H1 (cell line): ENCODE measurements around the gene RALGDS. TPM values are rescaled to one million over a fixed set of nuclear protein-coding genes. Genes with fewer than 3 reads are reported as not detected.

Experiments used
- CTCF ChIA-PET: fragments of 300-600 bp; sonication (Branson Sonifier 250); formaldehyde crosslinking; loops from one replicate; lab custom pipeline; 2021; ENCODE audit not compliant: partially characterized antibody; lab: Charles Lee
- POLR2A ChIA-PET: fragments of 300-600 bp; sonication (Branson Sonifier 250); formaldehyde crosslinking; loops from one replicate; lab custom pipeline; 2021; ENCODE audit warnings: inconsistent platforms; ENCODE audit not compliant: partially characterized antibody; lab: Charles Lee
- DNase-seq, 2 experiments: peaks; one replicate each; pipeline versions ENCODE4 v3.0.0 to v3.0.0-alpha.2; 2010 to 2022; ENCODE audit warnings: low spot score in 2 of 2, low read depth in 1 of 2, mixed read lengths in 1 of 2
- FAIRE-seq: peaks from 2 replicates; lab custom pipeline; 2011; peaks lifted over from hg19 to GRCh38; lab: Jason Lieb, UNC
- H2AFZ ChIP-seq: 2 replicates; pipeline ENCODE4 v1.8.1; 2012; ENCODE audit warnings: low read length, inconsistent platforms
- H2AK5ac ChIP-seq: 2 replicates; pipeline ENCODE4 v1.6.1; 2013; ENCODE audit warnings: low read depth, low read length
- H2BK120ac ChIP-seq: replicated peaks from 2 replicates; pipeline ENCODE3; 2013; ENCODE audit warnings: low read depth, low read length, inconsistent platforms
- H2BK12ac ChIP-seq: 2 replicates; pipeline ENCODE4 v1.6.1; 2013; ENCODE audit warnings: low read depth, low read length
- H2BK15ac ChIP-seq: 2 replicates; pipeline ENCODE4 v1.6.1; 2013; ENCODE audit warnings: low read length
- H2BK20ac ChIP-seq: 2 replicates; pipeline ENCODE4 v1.6.1; 2013; ENCODE audit warnings: low read length
- H2BK5ac ChIP-seq: 2 replicates; pipeline ENCODE4 v1.6.1; 2013; ENCODE audit warnings: low read depth, low read length
- H3K14ac ChIP-seq: 2 replicates; pipeline ENCODE4 v1.6.1; 2013; ENCODE audit warnings: inconsistent platforms; ENCODE audit not compliant: insufficient read length
- H3K18ac ChIP-seq: 2 replicates; pipeline ENCODE4 v1.6.1; 2013; ENCODE audit warnings: low read length; ENCODE audit errors: extremely low read depth
- H3K23ac ChIP-seq: 2 replicates; pipeline ENCODE4 v1.6.1; 2013; ENCODE audit warnings: inconsistent platforms; ENCODE audit not compliant: insufficient read length
- H3K23me2 ChIP-seq: 2 replicates; pipeline ENCODE4 v1.6.1; 2013; ENCODE audit warnings: low read depth, low read length
- H3K27ac ChIP-seq: 2 replicates; pipeline ENCODE4 v1.6.1; 2011; ENCODE audit warnings: low read depth, low read length, inconsistent platforms
- H3K27me3 ChIP-seq, 4 experiments: replicated peaks in 1 of 4; 1 replicate in 1 of 4; 2 replicates in 3 of 4; pipeline versions ENCODE4 v1.6.1 to v1.8.1; 2011 to 2013; ENCODE audit warnings: low read length in 3 of 4, mild to moderate bottlenecking in 3 of 4, inconsistent platforms in 2 of 4, mixed read lengths in 2 of 4, moderate library complexity in 1 of 4; ENCODE audit not compliant: control insufficient read depth in 3 of 4, insufficient read depth in 3 of 4; ENCODE audit errors: extremely low read depth in 1 of 4
- H3K36me3 ChIP-seq, 4 experiments: 2 replicates each; pipeline versions ENCODE4 v1.6.1 to v1.8.1; 2011 to 2013; ENCODE audit warnings: mild to moderate bottlenecking in 4 of 4, low read length in 3 of 4, moderate library complexity in 2 of 4, control low read depth in 1 of 4, inconsistent platforms in 1 of 4; ENCODE audit not compliant: insufficient read depth in 4 of 4, control insufficient read depth in 2 of 4
- H3K4ac ChIP-seq: replicated peaks from 2 replicates; pipeline ENCODE3; 2013; ENCODE audit warnings: low read length, low read depth, mixed read lengths, inconsistent platforms; ENCODE audit not compliant: insufficient read length
- H3K4me1 ChIP-seq, 4 experiments: replicated peaks in 1 of 4; 1 replicate in 1 of 4; 2 replicates in 3 of 4; pipeline versions ENCODE4 v1.6.1 to v1.8.1; 2011 to 2013; ENCODE audit warnings: low read length in 3 of 4, inconsistent platforms in 2 of 4, mixed read lengths in 1 of 4; ENCODE audit not compliant: insufficient read depth in 4 of 4, control insufficient read depth in 3 of 4
- H3K4me2 ChIP-seq, 2 experiments: 2 replicates each; pipeline versions ENCODE4 v1.6.1 to v1.8.1; 2011 to 2013; ENCODE audit warnings: low read depth in 2 of 2, low read length in 2 of 2, control low read depth in 1 of 2, inconsistent platforms in 1 of 2, mild to moderate bottlenecking in 1 of 2; ENCODE audit not compliant: insufficient read depth in 1 of 2
- H3K4me3 ChIP-seq, 4 experiments: fragments of 200-600, 300-600 bp in 1 of 4; sonication (generic), shearing (Covaris generic), sonication (Bioruptor Twin) in 1 of 4; 2 replicates each; pipeline versions ENCODE4 v1.5.1 to v1.8.1; 2011 to 2016; ENCODE audit warnings: low read length in 4 of 4, low read depth in 3 of 4, control low read depth in 2 of 4, inconsistent platforms in 2 of 4, mild to moderate bottlenecking in 2 of 4, mixed read lengths in 1 of 4, moderate library complexity in 1 of 4; ENCODE audit not compliant: insufficient read depth in 2 of 4; ENCODE audit errors: extremely low read depth in 1 of 4
- H3K56ac ChIP-seq: replicated peaks from 2 replicates; pipeline ENCODE3; 2013; ENCODE audit warnings: low read depth, mild to moderate bottlenecking, mixed read lengths, low read length, inconsistent platforms; ENCODE audit not compliant: insufficient read length
- H3K79me1 ChIP-seq: 2 replicates; pipeline ENCODE4 v1.6.1; 2013; ENCODE audit warnings: low read depth, low read length, control low read depth
- H3K79me2 ChIP-seq, 2 experiments: 2 replicates each; pipeline versions ENCODE4 v1.6.1 to v1.8.1; 2012 to 2013; ENCODE audit warnings: low read length in 2 of 2, mild to moderate bottlenecking in 2 of 2, inconsistent platforms in 1 of 2; ENCODE audit not compliant: insufficient read depth in 2 of 2, control insufficient read depth in 1 of 2
- H3K9ac ChIP-seq, 4 experiments: replicated peaks in 1 of 4; 1 replicate in 1 of 4; 2 replicates in 3 of 4; pipeline versions ENCODE4 v1.6.1 to v1.8.1; 2011 to 2013; ENCODE audit warnings: low read depth in 3 of 4, low read length in 3 of 4, control low read depth in 2 of 4, mild to moderate bottlenecking in 2 of 4, moderate library complexity in 2 of 4, inconsistent platforms in 1 of 4; ENCODE audit errors: extremely low read depth in 1 of 4
- H3K9me3 ChIP-seq, 2 experiments: 2 replicates each; pipeline versions ENCODE4 v1.6.1 to v1.8.1; 2012 to 2013; ENCODE audit warnings: mild to moderate bottlenecking in 2 of 2, moderate library complexity in 2 of 2, control low read depth in 1 of 2, inconsistent platforms in 1 of 2, low read depth in 1 of 2, low read length in 1 of 2, mixed read lengths in 1 of 2; ENCODE audit not compliant: insufficient read depth in 2 of 2
- H4K20me1 ChIP-seq, 2 experiments: replicated peaks in 1 of 2; 2 replicates each; pipeline versions ENCODE3 to v1.8.1; 2011 to 2013; ENCODE audit warnings: inconsistent platforms in 2 of 2, low read length in 2 of 2, mild to moderate bottlenecking in 1 of 2; ENCODE audit not compliant: insufficient read depth in 2 of 2, control insufficient read depth in 1 of 2
- H4K5ac ChIP-seq: 2 replicates; pipeline ENCODE4 v1.6.1; 2013; ENCODE audit warnings: low read length, low read depth, mixed read lengths, inconsistent platforms; ENCODE audit not compliant: insufficient read length
- H4K8ac ChIP-seq: 2 replicates; pipeline ENCODE4 v1.8.0; 2013; ENCODE audit warnings: mild to moderate bottlenecking, moderate library complexity, low read length, inconsistent platforms; ENCODE audit not compliant: insufficient read depth; ENCODE audit errors: extremely low read depth
- H4K91ac ChIP-seq: replicated peaks from 2 replicates; pipeline ENCODE3; 2013; ENCODE audit warnings: low read length, mixed read lengths, inconsistent platforms; ENCODE audit not compliant: insufficient read length
- BRCA1 ChIP-seq: IDR thresholded peaks from 2 replicates; pipeline ENCODE4 v1.6.1; 2012; ENCODE audit warnings: low read depth, low read length, improper control_type of control experiment
- CEBPB ChIP-seq: IDR thresholded peaks from 2 replicates; pipeline ENCODE4 v1.6.1; 2012; ENCODE audit warnings: low read depth, low read length
- NANOG ChIP-seq: IDR thresholded peaks from 2 replicates; pipeline ENCODE4 v1.6.1; 2011; ENCODE audit warnings: low read length, low read depth, mild to moderate bottlenecking, inconsistent platforms; ENCODE audit not compliant: insufficient read depth, poor library complexity, severe bottlenecking
- POLR2A ChIP-seq, 2 experiments: IDR thresholded peaks; 1 replicate in 1 of 2; 2 replicates in 1 of 2; pipeline ENCODE4 v1.6.1; 2011; ENCODE audit warnings: low read depth in 2 of 2, low read length in 2 of 2, mild to moderate bottlenecking in 2 of 2; ENCODE audit errors: control extremely low read depth in 1 of 2
- RBBP5 ChIP-seq: IDR thresholded peaks from 2 replicates; pipeline ENCODE4 v1.7.1; 2012; ENCODE audit warnings: low read depth, mild to moderate bottlenecking, inconsistent platforms, low read length, moderate library complexity, borderline replicate concordance
- RXRA ChIP-seq: IDR thresholded peaks from 2 replicates; pipeline ENCODE4 v1.6.1; 2011; ENCODE audit warnings: low read depth, mild to moderate bottlenecking, low read length, moderate library complexity; ENCODE audit not compliant: insufficient read depth
- SIRT6 ChIP-seq: IDR thresholded peaks from one replicate; pipeline ENCODE4 v1.7.1; 2012; ENCODE audit warnings: low read length, inconsistent platforms
- SIX5 ChIP-seq: IDR thresholded peaks from 2 replicates; pipeline ENCODE4 v1.6.1; 2011; ENCODE audit warnings: mild to moderate bottlenecking, low read depth, low read length
- SP1 ChIP-seq: IDR thresholded peaks from 2 replicates; pipeline ENCODE4 v1.6.1; 2011; ENCODE audit warnings: low read depth, low read length
- SRF ChIP-seq: IDR thresholded peaks from 2 replicates; pipeline ENCODE4 v1.6.1; 2011; ENCODE audit warnings: mild to moderate bottlenecking, low read depth, low read length, moderate library complexity
- SUZ12 ChIP-seq: fragments of 200-600 bp; sonication (generic); IDR thresholded peaks from 2 replicates; pipeline ENCODE4 v1.6.1; 2012; ENCODE audit warnings: mild to moderate bottlenecking, inconsistent platforms, low read length, moderate library complexity, mixed read lengths
- TAF1 ChIP-seq: IDR thresholded peaks from 2 replicates; pipeline ENCODE4 v1.6.1; 2011; ENCODE audit warnings: mild to moderate bottlenecking, low read depth, low read length
- TBP ChIP-seq: IDR thresholded peaks from 2 replicates; pipeline ENCODE4 v1.6.1; 2011; ENCODE audit warnings: low read depth, low read length, improper control_type of control experiment
- TCF12 ChIP-seq: IDR thresholded peaks from 2 replicates; pipeline ENCODE4 v1.6.1; 2011; ENCODE audit warnings: low read depth, mild to moderate bottlenecking, low read length
- WGBS, 2 experiments: shearing (Covaris generic) in 1 of 2; methylation state at CpG; one replicate each; pipeline versions ENCODE4 v1.1.6 to v1.1.7; 2013 to 2015; ENCODE audit warnings: low lambda C conversion rate in 2 of 2, mixed read lengths in 2 of 2, inconsistent platforms in 1 of 2, low coverage in 1 of 2, missing lambda C conversion rate in 1 of 2; ENCODE audit not compliant: insufficient replicate concordance in 2 of 2, insufficient coverage in 1 of 2, insufficient read length in 1 of 2; ENCODE audit errors: extremely low coverage in 1 of 2, missing lambda C conversion rate in 1 of 2; 5-methylcytosine and 5-hydroxymethylcytosine counted together
- polyA plus RNA-seq, 7 experiments: library from polyadenylated mRNA; depleted of rRNA in 3 of 7; stranded (reverse) in 5 of 7; unstranded in 2 of 7; fragments of >200 nt in 5 of 7; fragments of 200-250 nt in 2 of 7; gene quantifications; 1 replicate in 5 of 7; 2 replicates in 1 of 7; 4 replicates in 1 of 7; pipeline versions ENCODE4 v1.2.1 to v1.2.3, GENCODE V29; 2011 to 2013; ENCODE audit warnings: missing spikeins in 2 of 7, mixed read lengths in 2 of 7
- total RNA-seq: library from RNA; stranded (reverse); fragmentation: NEBNext Ultra II Directional; extraction: Animal tissue kit (Norgen Biotek cat#: 25700); gene quantifications from 2 replicates; pipeline ENCODE4 v1.2.1, GENCODE V29; 2021
- TF ChIP-seq, protein P1 (sequence below): IDR thresholded peaks from 2 replicates; pipeline ENCODE4 v1.6.1; 2012; ENCODE audit warnings: inconsistent platforms

RALGDS gene
- total and polyA plus RNA-seq, 2 of the 8 experiments (the other 6 are each of a cell fraction or from before 2014, with no cell fraction given), result 14.5 to 25.5 TPM

DNA sequence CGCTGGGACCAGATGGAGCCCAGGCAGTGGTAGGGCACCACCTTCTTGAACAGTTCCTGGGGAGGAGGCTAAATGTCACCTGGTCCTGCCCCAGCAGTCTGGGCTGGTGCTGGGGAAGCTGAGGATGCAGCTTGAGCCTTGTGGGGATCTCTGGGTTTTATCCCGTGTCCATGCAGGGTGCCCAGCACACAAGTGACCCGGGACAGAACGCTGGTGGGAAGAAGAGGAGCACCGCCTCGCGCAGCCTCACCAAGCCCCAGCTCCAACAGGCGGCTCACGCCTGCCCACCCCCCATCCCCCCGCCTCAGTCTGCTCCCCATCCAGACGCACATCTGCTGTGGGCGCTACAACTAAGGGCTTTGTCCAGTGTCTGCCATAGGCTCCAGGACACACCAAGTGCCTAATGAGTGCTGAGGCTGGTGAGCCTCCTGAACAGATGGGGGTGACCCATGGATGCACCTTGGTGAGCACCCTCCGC lies 13.8 kb downstream of the RALGDS start:
- H3K79me1 ChIP-seq, result no peaks in the 10 kb centered on the region
- DNase-seq (no peak), FAIRE-seq (no peak)
- no peak overlapping the region for H3K14ac ChIP-seq
- no peak overlapping the region for H3K9ac ChIP-seq
- no peak overlapping the region for H2BK5ac ChIP-seq
- H3K27me3 ChIP-seq, result no peaks in the 10 kb centered on the region
- H4K20me1 ChIP-seq, result peaks cover 1 to 9% of the 10 kb centered on the region in 2 experiments
- no peak overlapping the region for H2BK120ac ChIP-seq
- ChIA-PET POLR2A (interaction anchor here (1.4 kb wide), 1 partner anchor 241 kb away, joined by 3 read pairs; the partner anchor contains the start of genes MED22 and RPL7A), CTCF (interaction anchor here (0.9 to 19.3 kb wide), 8 partner anchors 10 to 128 kb away, joined by 3 to 337 read pairs (median 6); partner anchors contain the start of gene GFI1B)
- H3K23me2 ChIP-seq, result no peaks in the 10 kb centered on the region
- no peak overlapping the region for H2BK12ac ChIP-seq
- no peak overlapping the region for H2AFZ ChIP-seq
- H3K4me2 ChIP-seq, result no peak overlapping the region
- H3K56ac ChIP-seq, result no peak overlapping the region
- WGBS, 2 experiments, result 94% methylated on average over 2 of the region's 13 CpGs; no CpG with 5 or more reads in 1 of the 2 experiments
- peaks cover 2 to 11% (median 5%) of the 10 kb centered on the region in 4 experiments; a peak in 5 of 8 replicates for H3K36me3 ChIP-seq
- no peak overlapping the region for H4K8ac ChIP-seq
- no peak overlapping the region for H4K5ac ChIP-seq
- no peak overlapping the region for H3K4me3 ChIP-seq
- no peak overlapping the region for H3K23ac ChIP-seq
- H2AK5ac ChIP-seq, result no peak overlapping the region
- no peak overlapping the region for H3K18ac ChIP-seq
- H2BK15ac ChIP-seq, result no peak overlapping the region
- H4K91ac ChIP-seq, result no peak overlapping the region
- no peak overlapping the region for H2BK20ac ChIP-seq
- no peak overlapping the region for H3K27ac ChIP-seq
- H3K4me1 ChIP-seq, result peaks cover 0 to 8% (median 3%) of the 10 kb centered on the region in 4 experiments; a peak in 3 of 7 replicates
- H3K9me3 ChIP-seq, result no peaks in the 10 kb centered on the region
- no peak overlapping the region for H3K4ac ChIP-seq
- no peaks in the 10 kb centered on the region for H3K79me2 ChIP-seq
- TF ChIP-seq SIRT6 (no peak), BRCA1 (no peak), SIX5 (no peak), TAF1 (no peak), TCF12 (no peak), SP1 (no peak), NANOG (no peak), RBBP5 (no peak), RXRA (no peak), CEBPB (no peak), POLR2A (IDR thresholded peaks at IDR 0.05; ENCODE audit: control extremely low read depth in 1 of 2, low read depth in 2 of 2, low read length in 2 of 2) (no peak), SRF (no peak), TBP (no peak), SUZ12 (no peak)
- TF ChIP-seq, protein P1, sequence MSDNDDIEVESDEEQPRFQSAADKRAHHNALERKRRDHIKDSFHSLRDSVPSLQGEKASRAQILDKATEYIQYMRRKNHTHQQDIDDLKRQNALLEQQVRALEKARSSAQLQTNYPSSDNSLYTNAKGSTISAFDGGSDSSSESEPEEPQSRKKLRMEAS, result no peak
